OCI-LY7 (cell line): ENCODE measurements around the gene FAM193B. TPM values are rescaled to one million over a fixed set of nuclear protein-coding genes. Genes with fewer than 3 reads are reported as not detected.

Experiments used
- BruUV-seq: library from RNA; stranded (reverse); fragments of 400-500 nt; replicated peaks from 2 replicates; lab custom pipeline; 2021; lab: Mats Ljungman, UMichigan
- CTCF ChIA-PET: fragments of 300-600 bp; sonication (Branson Sonifier 250); formaldehyde crosslinking; loops from one replicate; lab custom pipeline; 2022; ENCODE audit warnings: antibody characterized with exemption; ENCODE audit not compliant: unreplicated experiment; lab: Charles Lee
- POLR2A ChIA-PET: fragments of 300-600 bp; sonication (Branson Sonifier 250); formaldehyde crosslinking; loops from one replicate; lab custom pipeline; 2022; ENCODE audit warnings: antibody characterized with exemption; lab: Charles Lee
- DNase-seq: peaks from one replicate; pipeline ENCODE4 v3.0.0-alpha.2; 2015; ENCODE audit warnings: low spot score
- H2AFZ ChIP-seq: fragments of 200-600 bp; sonication (generic), shearing (Covaris generic); 2 replicates; pipeline ENCODE4 v1.6.1; 2014; ENCODE audit warnings: mild to moderate bottlenecking, antibody characterized with exemption, low read length, moderate library complexity
- H3K27ac ChIP-seq: fragments of 200-600 bp; sonication (generic); 2 replicates; pipeline ENCODE4 v1.5.1; 2014; ENCODE audit warnings: mixed run types, low read depth, mild to moderate bottlenecking, moderate library complexity, low read length, inconsistent platforms; ENCODE audit not compliant: poor library complexity, severe bottlenecking
- H3K36me3 ChIP-seq: fragments of 200-600 bp; sonication (generic); 2 replicates; pipeline ENCODE4 v1.6.1; 2014; ENCODE audit warnings: mild to moderate bottlenecking, antibody characterized with exemption, low read length, moderate library complexity, mixed read lengths; ENCODE audit not compliant: insufficient read depth
- H3K4me1 ChIP-seq: fragments of 200-600 bp; sonication (generic); 2 replicates; pipeline ENCODE4 v1.5.1; 2014; ENCODE audit warnings: mild to moderate bottlenecking, low read length; ENCODE audit not compliant: insufficient read depth, poor library complexity, severe bottlenecking
- H3K4me2 ChIP-seq: fragments of 200-600 bp; sonication (generic); 2 replicates; pipeline ENCODE4 v1.6.1; 2014; ENCODE audit warnings: mild to moderate bottlenecking, low read length
- H3K4me3 ChIP-seq: fragments of 200-600 bp; sonication (generic); 2 replicates; pipeline ENCODE4 v1.5.1; 2014; ENCODE audit warnings: mild to moderate bottlenecking, low read depth, low read length; ENCODE audit not compliant: poor library complexity, severe bottlenecking
- H3K79me2 ChIP-seq: fragments of 200-600 bp; sonication (generic); 2 replicates; pipeline ENCODE4 v1.6.1; 2016; ENCODE audit warnings: low read depth, mild to moderate bottlenecking, low read length, moderate library complexity, mixed read lengths; ENCODE audit not compliant: insufficient read depth
- H3K9me2 ChIP-seq: fragments of 200-600 bp; sonication (generic); 2 replicates; pipeline ENCODE4 v1.6.1; 2016; ENCODE audit warnings: mild to moderate bottlenecking, low read length, mixed read lengths; ENCODE audit not compliant: insufficient read depth
- H3K9me3 ChIP-seq: fragments of 200-600 bp; sonication (generic); 2 replicates; pipeline ENCODE4 v1.6.1; 2014; ENCODE audit warnings: mild to moderate bottlenecking, mixed run types, low read length, mixed read lengths
- H4K20me1 ChIP-seq: fragments of 200-600 bp; sonication (generic); 2 replicates; pipeline ENCODE4 v1.6.1; 2014; ENCODE audit warnings: mild to moderate bottlenecking, antibody characterized with exemption, low read length, moderate library complexity, mixed read lengths; ENCODE audit not compliant: insufficient read depth
- CTCF ChIP-seq: fragments of 200-600 bp; sonication (generic); conservative IDR thresholded peaks from 2 replicates; pipeline ENCODE4 v1.5.1; 2014; ENCODE audit warnings: mild to moderate bottlenecking, antibody characterized with exemption, low read length, moderate library complexity, mixed read lengths
- EZH2phosphoT487 ChIP-seq: fragments of 200-600 bp; sonication (generic); IDR thresholded peaks from 2 replicates; pipeline ENCODE4 v1.6.1; 2018; ENCODE audit warnings: low read depth, borderline replicate concordance, mild to moderate bottlenecking, mixed run types, antibody characterized with exemption, low read length, moderate library complexity, mixed read lengths
- intact Hi-C: fragments of 100-400 bp; cut with micrococcal nuclease; formaldehyde crosslinking; loops from one replicate; pipeline ENCODE4 v1.10.0; 2022; ENCODE audit not compliant: unreplicated experiment
- total RNA-seq, 2 experiments: library from RNA; depleted of rRNA in 1 of 2; stranded (reverse); fragments of >200 nt in 1 of 2; shearing (Covaris generic) in 1 of 2; gene quantifications; 2 replicates each; pipeline ENCODE4 v1.2.3, GENCODE V29; 2014 to 2022

FAM193B gene
- total RNA-seq, 2 experiments from 2014 or later: 63.2 to 104 TPM

GRCh38 chr5:177592905-177593304 lies 38.5 kb upstream of the FAM193B start:
- TSS peak; percentile 70 for BruUV-seq
- Histone ChIP-seq H3K4me3 (peak overlapping the region; percentile 91), H3K27ac (peak overlapping the region; percentile 73), H2AFZ (no peak overlapping the region), H3K79me2 (peaks cover 21% of the 10 kb centered on the region), H4K20me1 (0 out of 2 replicates have a peak, but pooled peaks cover 5% of the 10 kb centered on the region), H3K36me3 (peaks cover 41% of the 10 kb centered on the region), H3K4me1 (peaks cover 16% of the 10 kb centered on the region), H3K4me2 (peak overlapping the region; percentile 81), H3K9me3 (no peaks in the 10 kb centered on the region), H3K9me2 (no peaks in the 10 kb centered on the region)
- DNase-seq: no peak
- ChIA-PET CTCF (no interaction called here), POLR2A (interaction anchor here (0.6 to 1.1 kb wide), 9 partner anchors 12 to 1156 kb away, joined by 3 to 6 read pairs (median 3); no protein-coding TSS in a partner anchor)
- intact Hi-C loops: loop anchor here (2.0 to 10.0 kb wide), 3 partner anchors 84 to 472 kb away; partner anchors contain the start of genes DOK3, F12 and PFN3
- TF ChIP-seq EZH2phosphoT487 (no peak), CTCF (no peak)

GRCh38 chr5:177592010-177592834 lies 37.9 kb upstream of the FAM193B start, which contains the start of gene TMED9:
TMED9 (plus strand) TSS chr5:177592203; CDS start chr5:177592215, 12 bp downstream.
- peak; percentile 90 for DNase-seq
- H3K9me3 ChIP-seq: no peaks in the 10 kb centered on the region
- H3K4me2 ChIP-seq: peak within 1 kb of the TSS; percentile 81
- peak within 1 kb of the TSS; percentile 71; the same call in 1 of the 2 replicates for H2AFZ ChIP-seq
- 0 out of 2 replicates have a peak, but pooled peaks cover 5% of the 10 kb centered on the region for H4K20me1 ChIP-seq
- ChIA-PET CTCF (interaction anchor here (1.2 kb wide), 1 partner anchor 82 kb away, joined by 3 read pairs; no protein-coding TSS in a partner anchor), POLR2A (interaction anchor here (0.6 to 1.4 kb wide), 6 partner anchors 9 to 1155 kb away, joined by 3 to 6 read pairs (median 4); no protein-coding TSS in a partner anchor)
- peaks cover 21% of the 10 kb centered on the region for H3K79me2 ChIP-seq
- H3K9me2 ChIP-seq: no peaks in the 10 kb centered on the region
- no TSS peak for BruUV-seq
- peaks cover 16% of the 10 kb centered on the region for H3K4me1 ChIP-seq
- intact Hi-C loops: loop anchor here (2.0 to 10.0 kb wide), 3 partner anchors 83 to 473 kb away; partner anchors contain the start of genes DOK3, F12 and PFN3
- peaks cover 41% of the 10 kb centered on the region for H3K36me3 ChIP-seq
- peak within 1 kb of the TSS; percentile 73 for H3K27ac ChIP-seq
- no peak for TF ChIP-seq CTCF
- TF ChIP-seq EZH2phosphoT487: no peak
- peak within 1 kb of the TSS; percentile 91 for H3K4me3 ChIP-seq
